Measurements from ENCODE around the gene LDHD. TPM values are rescaled to one million over a fixed set of nuclear protein-coding genes. Genes with fewer than 3 reads are reported as not detected.

The LDHD gene
- 0.22 and 0.60 TPM in 2 replicates for total RNA-seq

GRCh38 chr16:75116081-75116910 is at the start of gene LDHD:
Gene LDHD, minus strand, starts transcription at chr16:75116780. Its CDS starts 60 bp downstream, at chr16:75116720.
- peak; percentile 60 to 70 for DNase-seq (ENCODE audit: low read depth in 2 of 2)

DNA sequence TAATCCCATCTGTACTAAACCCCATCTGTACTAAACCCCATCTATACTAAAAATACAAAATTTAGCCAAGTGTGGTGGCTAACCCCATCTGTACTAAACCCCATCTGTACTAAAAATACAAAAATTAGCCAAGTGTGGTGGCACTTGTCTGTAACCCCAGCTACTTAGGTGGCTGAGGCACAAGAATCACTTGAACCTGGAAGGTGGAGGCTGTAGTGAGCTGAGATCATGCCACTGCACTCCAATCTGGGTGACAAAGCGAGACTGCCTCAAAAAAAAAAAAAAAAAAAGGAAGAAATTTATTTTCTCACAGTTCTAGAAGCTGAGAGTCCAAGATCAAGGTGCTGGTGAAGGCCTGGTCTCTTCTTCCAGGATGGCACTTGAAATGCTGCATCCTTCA is 43.8 kb upstream of the LDHD start:
- no peak for DNase-seq (ENCODE audit: low read depth in 2 of 2)

- no peak for DNase-seq (ENCODE audit: low read depth in 2 of 2)
These were observed 36.1 kb upstream of the LDHD start for GRCh38 chr16:75152635-75153034.

GRCh38 chr16:75151798-75152197 is 35.2 kb upstream of the LDHD start:
- no peak for DNase-seq (ENCODE audit: low read depth in 2 of 2)

DNA sequence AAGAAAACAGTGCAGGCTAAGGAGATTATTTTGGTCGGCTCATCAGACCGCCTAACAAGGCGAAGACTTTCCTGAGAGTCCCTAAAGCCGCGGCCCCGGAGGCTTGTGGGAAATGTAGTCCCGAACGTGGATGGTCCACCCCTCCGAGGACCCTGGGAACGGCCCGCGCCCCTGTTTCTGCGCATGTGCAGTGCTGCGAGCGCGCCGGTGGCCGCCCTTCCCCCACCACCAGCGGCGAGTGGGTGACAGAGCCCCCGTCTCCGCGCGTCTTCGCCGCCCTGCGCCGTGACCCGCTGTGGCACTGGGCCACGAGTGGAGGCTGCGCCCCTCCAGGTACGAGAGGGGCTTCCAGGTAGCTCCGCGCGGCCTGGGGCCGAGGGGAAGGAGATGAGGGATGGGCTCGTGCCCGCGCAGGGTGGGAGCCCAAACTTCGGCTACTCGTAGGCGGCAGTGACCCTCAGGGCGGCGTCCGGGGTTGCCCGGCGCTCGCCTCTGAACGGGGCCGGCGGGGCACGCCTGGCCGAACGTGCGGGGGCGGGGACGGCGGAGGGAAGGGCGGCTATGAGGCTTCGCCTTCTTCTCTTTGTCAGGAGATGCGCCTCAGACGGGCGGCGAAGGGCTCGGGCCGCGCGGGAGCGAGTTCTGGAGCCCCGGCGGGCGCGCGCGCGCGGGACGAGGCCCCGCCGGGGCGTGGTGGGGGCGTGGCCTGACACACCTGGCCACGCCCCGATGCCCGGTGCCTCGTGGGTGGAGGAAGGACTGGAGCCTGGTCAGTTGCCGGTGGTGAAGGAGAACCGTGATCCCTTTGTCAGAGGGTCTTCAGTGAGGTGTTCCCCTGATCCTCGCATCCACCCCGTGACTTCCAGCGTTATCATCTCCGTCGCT is 32.0 kb upstream of the LDHD start, which contains the start of gene ZFP1:
Gene ZFP1 (plus strand): TSS at position 214 of the 885 bp plus-strand sequence. CDS start 4,428 bp downstream, outside the sequence.
- peak; percentile 92 for DNase-seq (ENCODE audit: low read depth in 2 of 2)

DNA sequence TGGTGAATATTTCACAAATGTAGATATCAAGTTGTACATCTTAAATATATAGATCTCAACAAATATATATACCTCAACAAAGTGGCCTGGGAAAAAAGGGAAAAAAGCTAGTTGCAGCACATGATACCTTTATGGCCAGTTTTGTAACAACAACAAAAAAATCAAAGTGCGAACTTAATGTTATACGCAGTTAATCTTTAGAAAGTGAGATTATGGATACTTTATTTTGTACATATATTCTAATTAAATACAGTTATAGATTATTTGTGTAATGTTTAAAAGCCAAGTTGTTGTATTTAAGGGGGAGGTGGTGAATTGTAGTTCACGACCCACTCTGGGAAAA is 31.4 kb upstream of the LDHD start:
- no peak for DNase-seq (ENCODE audit: low read depth in 2 of 2)

DNA sequence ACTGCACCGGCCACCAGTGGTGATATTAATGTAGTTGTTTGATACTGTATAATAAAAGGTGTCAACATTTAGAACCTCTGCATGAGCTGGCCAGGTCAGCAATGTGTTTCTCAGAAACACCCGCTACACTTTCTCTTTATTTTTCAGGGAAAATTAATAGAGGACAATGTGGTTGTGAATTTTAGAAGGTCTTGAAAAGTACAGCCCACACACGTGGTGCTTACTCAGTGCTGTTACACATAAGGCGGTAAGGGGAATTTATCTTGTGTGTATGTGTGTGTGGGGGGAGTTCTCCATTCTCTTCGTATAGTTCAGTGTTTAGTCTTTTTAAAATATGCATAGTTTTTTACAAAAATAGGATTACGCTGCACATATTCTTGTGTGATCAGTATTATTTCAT is 27.4 kb upstream of the LDHD start:
- DNase-seq (ENCODE audit: low read depth in 2 of 2), result no peak

DNA sequence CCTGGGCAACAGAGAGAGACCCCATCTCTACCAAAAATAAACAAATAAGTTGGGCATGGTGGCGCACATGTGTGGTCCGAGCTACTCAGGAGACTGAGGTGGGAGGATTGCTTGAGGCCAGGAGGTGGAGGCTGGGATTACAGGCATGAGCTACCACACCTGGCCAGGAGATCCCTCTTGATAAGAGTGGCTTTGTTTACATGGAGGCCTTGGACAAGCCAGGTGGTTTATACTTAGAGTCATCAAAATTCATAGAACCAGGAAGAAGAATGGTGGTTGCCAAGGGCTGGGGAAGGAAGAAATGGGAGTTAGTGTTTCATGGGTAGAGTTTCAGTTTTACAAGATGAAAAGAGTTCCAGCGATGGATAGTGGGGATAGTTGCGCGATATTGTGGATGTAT is 22.9 kb upstream of the LDHD start:
- no peak for DNase-seq (ENCODE audit: low read depth in 2 of 2)

DNA sequence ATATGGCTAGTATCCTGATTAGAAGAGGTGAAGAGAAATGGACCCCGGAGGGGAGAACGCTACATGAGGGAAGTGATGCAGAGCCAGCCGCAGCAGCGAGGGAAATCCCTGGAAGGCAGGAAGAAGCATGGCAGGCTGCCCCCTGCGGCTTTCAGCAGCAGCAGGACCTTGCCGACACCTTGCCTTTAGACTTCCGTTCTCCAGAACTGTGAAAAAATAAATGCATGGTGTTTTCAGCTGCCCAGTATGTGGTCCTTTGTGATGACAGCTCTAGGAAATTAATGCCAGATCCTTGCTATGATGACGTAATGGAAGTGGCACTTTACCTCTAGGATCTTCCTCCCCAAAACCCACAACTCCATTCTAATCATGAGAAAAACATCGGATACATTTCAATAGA is 22.1 kb upstream of the LDHD start:
- DNase-seq (ENCODE audit: low read depth in 2 of 2), result peak; percentile 21 to 35

- DNase-seq (ENCODE audit: low read depth in 2 of 2), result no peak
These were observed 21.7 kb upstream of the LDHD start for GRCh38 chr16:75138233-75138632.

DNA sequence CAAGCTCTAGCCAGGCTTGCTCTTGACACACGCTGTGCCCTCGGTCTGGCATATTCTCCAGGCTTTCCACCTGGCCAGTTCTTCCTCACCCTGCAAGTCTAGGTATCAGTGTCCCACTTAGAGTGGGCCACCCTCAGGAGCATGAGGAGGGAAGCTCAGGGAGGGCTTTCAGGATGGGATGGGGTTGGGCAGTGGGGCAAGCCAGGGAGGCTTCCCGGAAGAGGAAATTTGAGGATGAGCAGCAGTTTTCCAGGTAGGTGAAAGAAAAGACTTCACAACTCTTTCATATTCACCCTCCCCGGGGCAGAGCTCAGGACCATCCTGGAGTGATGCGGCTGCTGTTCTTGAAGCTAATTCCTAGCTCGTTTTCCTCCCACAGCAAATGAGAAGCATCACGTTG is 14.5 kb upstream of the LDHD start:
- no peak for DNase-seq (ENCODE audit: low read depth in 2 of 2)

- no peak for DNase-seq (ENCODE audit: low read depth in 2 of 2)
These were observed 13.7 kb upstream of the LDHD start for GRCh38 chr16:75130150-75130771.

DNA sequence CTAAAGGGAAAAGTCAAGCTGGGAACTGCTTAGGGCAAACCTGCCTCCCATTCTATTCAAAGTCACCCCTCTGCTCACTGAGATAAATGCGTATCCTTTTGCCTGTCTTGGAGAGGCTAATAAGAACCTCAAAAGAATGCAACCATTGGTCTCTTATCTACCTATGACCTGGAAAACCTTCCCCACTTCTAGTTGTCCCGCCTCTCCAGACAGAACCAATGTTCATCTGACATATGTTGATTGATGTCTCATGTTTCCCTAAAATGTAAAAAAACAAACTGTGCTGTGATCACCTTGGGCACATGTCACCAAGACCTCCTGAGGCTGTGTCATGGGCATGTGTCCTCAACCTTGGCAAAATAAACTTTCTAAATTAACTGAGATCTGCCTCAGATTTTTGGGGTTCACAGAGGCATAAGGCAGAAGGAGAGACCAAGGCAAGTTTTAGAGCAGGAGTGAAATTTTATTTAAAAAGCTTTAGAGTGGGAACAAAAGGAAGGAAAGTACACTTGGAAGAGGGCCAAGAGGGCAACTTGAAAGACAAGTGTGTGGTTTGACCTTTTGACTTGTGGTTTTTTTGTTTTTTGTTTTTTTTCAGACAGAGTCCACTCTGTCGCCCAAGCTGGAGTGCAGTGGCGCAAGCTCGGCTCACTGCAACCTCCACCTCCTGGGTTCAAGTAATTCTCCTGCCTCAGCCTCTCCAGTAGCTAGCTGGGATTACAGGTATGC is 13.0 kb upstream of the LDHD start:
- peak in 1 of 2 donors; percentile 63 for DNase-seq (ENCODE audit: low read depth in 2 of 2)

GRCh38 chr16:75127713-75128415 is 11.3 kb upstream of the LDHD start:
- DNase-seq (ENCODE audit: low read depth in 2 of 2), result no peak

- DNase-seq (ENCODE audit: low read depth in 2 of 2), result no peak
These were observed 6.0 kb upstream of the LDHD start for GRCh38 chr16:75122609-75123008.

DNA sequence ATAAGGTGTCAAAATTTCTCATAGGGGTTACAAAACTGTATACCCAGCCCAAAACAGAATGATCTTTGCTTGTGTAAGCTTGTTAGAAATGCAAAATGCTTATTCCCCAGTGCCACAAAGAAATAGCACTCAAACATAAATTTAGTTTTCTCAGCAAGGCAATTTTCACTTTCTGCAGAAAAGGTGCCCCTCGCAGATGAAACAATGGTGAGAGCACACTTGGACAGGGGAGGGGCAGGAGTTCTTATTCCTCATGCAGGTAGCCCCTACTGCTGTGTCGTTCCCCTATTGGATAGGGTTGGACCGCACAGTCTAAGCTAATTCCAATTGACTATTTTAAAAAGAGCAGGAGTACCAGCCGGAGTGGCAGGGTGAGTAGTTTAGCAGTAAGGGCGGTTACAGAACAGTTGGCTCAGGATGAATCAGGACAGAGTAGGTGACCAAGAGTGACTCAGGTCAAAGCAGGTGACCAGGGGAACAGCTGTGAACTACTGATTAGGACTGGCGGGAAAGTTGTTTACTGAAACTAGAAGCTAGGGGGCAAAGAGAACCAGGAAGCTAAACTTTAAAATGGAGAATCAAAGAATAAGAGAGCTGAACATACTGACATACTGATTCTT is 5.5 kb upstream of the LDHD start:
- DNase-seq (ENCODE audit: low read depth in 2 of 2), result no peak

DNA sequence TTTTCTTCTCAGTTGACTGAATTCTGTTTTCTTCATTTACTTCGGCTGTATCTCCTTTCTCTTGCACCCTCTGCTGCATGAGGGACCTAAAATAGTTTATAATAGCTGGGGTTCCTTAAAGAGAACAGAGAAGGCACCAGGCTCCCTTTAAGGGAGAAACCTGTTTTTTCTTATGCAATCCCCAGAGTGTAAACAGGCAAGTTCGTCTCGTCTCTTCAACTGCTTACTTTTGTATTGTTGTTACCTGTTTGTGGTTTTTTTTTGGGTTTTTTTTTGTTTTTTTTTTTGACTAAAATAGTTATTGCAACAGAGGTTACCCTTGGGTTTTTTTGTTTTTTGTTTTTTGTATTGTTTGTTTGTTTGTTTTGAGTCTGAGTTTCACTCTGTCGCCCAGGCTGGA is 3.7 kb upstream of the LDHD start:
- no peak for DNase-seq (ENCODE audit: low read depth in 2 of 2)

DNA sequence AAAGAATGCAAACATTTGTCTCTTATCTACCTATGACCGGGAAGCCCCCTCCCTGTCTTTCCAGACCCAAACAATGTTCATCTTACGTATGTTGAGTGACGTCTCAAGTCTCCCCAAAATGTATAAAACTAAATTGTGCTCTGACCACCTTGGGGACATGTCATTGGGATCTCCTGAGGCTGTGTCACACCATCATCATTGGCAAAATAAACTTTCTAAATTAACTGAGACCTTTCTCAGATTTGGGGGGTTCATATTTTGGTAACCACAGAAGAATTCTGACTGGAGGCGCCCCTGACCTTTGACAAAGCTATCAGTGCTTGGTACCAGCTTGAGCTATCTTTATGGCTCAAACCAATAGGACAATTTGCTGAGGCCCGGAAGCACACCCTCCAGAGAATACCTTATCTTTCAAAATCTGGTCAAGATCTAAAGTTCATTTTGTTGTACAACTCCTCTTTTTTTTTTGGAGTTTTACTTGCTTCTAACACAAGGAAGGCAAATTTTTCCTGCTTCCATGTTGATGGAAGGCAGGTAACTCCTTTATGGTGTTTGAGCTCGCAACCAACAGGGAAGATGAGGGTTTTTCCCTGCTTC is 2.5 kb upstream of the LDHD start:
- DNase-seq (ENCODE audit: low read depth in 2 of 2), result no peak

DNA sequence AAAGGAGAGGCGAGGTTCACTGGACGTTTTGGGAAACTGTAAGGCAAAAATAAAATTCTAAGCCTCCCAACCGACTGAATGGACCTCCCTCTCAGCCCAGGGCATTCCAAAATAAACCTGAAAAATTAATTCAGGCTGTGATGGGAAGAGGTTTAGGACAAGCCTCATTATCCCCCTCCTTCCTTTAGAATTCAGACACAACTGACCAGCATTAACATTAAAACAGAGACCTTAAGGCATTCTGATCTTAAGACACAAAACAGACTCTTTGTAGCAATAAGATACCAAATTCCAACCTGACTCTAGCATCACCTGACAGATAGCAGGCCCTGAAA is 298 bp upstream of the LDHD start:
- DNase-seq (ENCODE audit: low read depth in 2 of 2), result no peak
